GM23338 (cell line): ENCODE data around the gene WIPI1. TPM values are rescaled to one million over a fixed set of nuclear protein-coding genes. Genes with fewer than 3 reads are reported as not detected.

Experiments used
- ATAC-seq: fragments of 200-7000 bp; cut with Tn5 transposase; 3 replicates; pipeline ENCODE4 v1.9.1; 2020
- DNase-seq: peaks from one replicate; pipeline ENCODE4 v3.0.0-alpha.2; 2015; ENCODE audit warnings: low spot score
- H2AFZ ChIP-seq: fragments of 200-600 bp; sonication (generic); 2 replicates; pipeline ENCODE4 v1.8.0; 2016; ENCODE audit warnings: antibody characterized with exemption, mild to moderate bottlenecking, moderate library complexity
- H3F3A ChIP-seq: fragments of 200-600 bp; sonication (generic); replicated peaks from 2 replicates; pipeline ENCODE4 v1.8.0; 2017; ENCODE audit warnings: antibody characterized with exemption, mixed run types, low read depth
- H3K27ac ChIP-seq: fragments of 200-600 bp; sonication (generic); 2 replicates; pipeline ENCODE4 v1.6.1; 2016; ENCODE audit warnings: low read depth
- H3K27me3 ChIP-seq: fragments of 200-600 bp; sonication (generic); 2 replicates; pipeline ENCODE4 v1.8.0; 2016; ENCODE audit warnings: mild to moderate bottlenecking, mixed run types, moderate library complexity; ENCODE audit not compliant: insufficient read depth
- H3K36me3 ChIP-seq: fragments of 200-600 bp; sonication (generic); 2 replicates; pipeline ENCODE4 v1.8.0; 2016; ENCODE audit warnings: mild to moderate bottlenecking; ENCODE audit not compliant: insufficient read depth
- H3K4me1 ChIP-seq: fragments of 200-600 bp; sonication (generic); 2 replicates; pipeline ENCODE4 v1.8.0; 2016; ENCODE audit warnings: mild to moderate bottlenecking, moderate library complexity; ENCODE audit not compliant: insufficient read depth
- H3K4me2 ChIP-seq: fragments of 200-600 bp; sonication (generic); 2 replicates; pipeline ENCODE4 v1.7.1; 2017; ENCODE audit warnings: mixed run types
- H3K4me3 ChIP-seq: fragments of 200-600 bp; sonication (generic); 2 replicates; pipeline ENCODE4 v1.6.1; 2016; ENCODE audit warnings: mixed run types
- H3K79me2 ChIP-seq: fragments of 200-600 bp; sonication (generic); replicated peaks from 2 replicates; pipeline ENCODE4 v1.8.0; 2017; ENCODE audit warnings: mild to moderate bottlenecking; ENCODE audit not compliant: insufficient read depth
- H3K9me2 ChIP-seq: fragments of 200-600 bp; sonication (generic); 2 replicates; pipeline ENCODE4 v1.8.0; 2017; ENCODE audit not compliant: insufficient read depth
- H4K20me1 ChIP-seq: fragments of 200-600 bp; sonication (generic); replicated peaks from 2 replicates; pipeline ENCODE4 v1.8.0; 2017; ENCODE audit warnings: mild to moderate bottlenecking; ENCODE audit not compliant: insufficient read depth
- H3K27ac Mint-ChIP-seq: 2 replicates; pipeline ENCODE4 v1.8.0; 2020; ENCODE audit warnings: inconsistent platforms, mild to moderate bottlenecking, moderate library complexity, mixed read lengths
- H3K27me3 Mint-ChIP-seq: 3 replicates; pipeline ENCODE4 v1.8.0; 2022; ENCODE audit warnings: low read depth, mild to moderate bottlenecking, moderate library complexity, mixed read lengths, inconsistent platforms; ENCODE audit not compliant: insufficient read depth, poor library complexity
- H3K36me3 Mint-ChIP-seq: 3 replicates; pipeline ENCODE4 v1.8.0; 2021; ENCODE audit warnings: low read depth, mild to moderate bottlenecking, inconsistent platforms, moderate library complexity, mixed read lengths
- H3K4me1 Mint-ChIP-seq: 3 replicates; pipeline ENCODE4 v1.8.0; 2020; ENCODE audit warnings: mild to moderate bottlenecking, inconsistent platforms, mixed read lengths
- H3K4me3 Mint-ChIP-seq: 3 replicates; pipeline ENCODE4 v1.8.0; 2021; ENCODE audit warnings: moderate library complexity, mild to moderate bottlenecking, inconsistent platforms, mixed read lengths
- H3K9me3 Mint-ChIP-seq: 3 replicates; pipeline ENCODE4 v1.8.0; 2020; ENCODE audit warnings: moderate library complexity, mild to moderate bottlenecking, inconsistent platforms, mixed read lengths
- CREB1 ChIP-seq: fragments of 250-450 bp; sonication (Bioruptor Pico); IDR thresholded peaks from 2 replicates; pipeline ENCODE4 v1.5.0; 2020; ENCODE audit warnings: low read depth, mild to moderate bottlenecking, moderate library complexity
- CTCF ChIP-seq, 2 experiments: fragments of 200-600 bp in 1 of 2; sonication (generic) in 1 of 2; conservative IDR thresholded peaks; 2 replicates each; pipeline versions ENCODE4 v1.5.1 to v1.6.1; 2016 to 2017; ENCODE audit warnings: antibody characterized with exemption in 2 of 2, low read depth in 2 of 2, mild to moderate bottlenecking in 2 of 2, moderate library complexity in 1 of 2
- ETS1 ChIP-seq: IDR thresholded peaks from 2 replicates; pipeline ENCODE4 v1.6.1; 2016; ENCODE audit warnings: antibody characterized with exemption
- EZH2 ChIP-seq: fragments of 200-600 bp; sonication (generic); IDR thresholded peaks from one replicate; pipeline ENCODE4 v1.8.0; 2017; ENCODE audit warnings: antibody characterized with exemption, mild to moderate bottlenecking, low read depth; ENCODE audit not compliant: unreplicated experiment
- EZH2phosphoT487 ChIP-seq: fragments of 200-600 bp; sonication (generic); IDR thresholded peaks from one replicate; pipeline ENCODE4 v1.8.1; 2018; ENCODE audit warnings: antibody characterized with exemption; ENCODE audit not compliant: unreplicated experiment
- JUNB ChIP-seq: IDR thresholded peaks from one replicate; pipeline ENCODE4 v1.6.1; 2016; ENCODE audit warnings: antibody characterized with exemption; ENCODE audit not compliant: unreplicated experiment
- NANOG ChIP-seq: IDR thresholded peaks from 2 replicates; pipeline ENCODE4 v1.6.1; 2016; ENCODE audit warnings: antibody characterized with exemption, borderline replicate concordance
- POLR2AphosphoS5 ChIP-seq: IDR thresholded peaks from 2 replicates; pipeline ENCODE4 v1.6.1; 2016; ENCODE audit warnings: antibody characterized with exemption, low read depth
- REST ChIP-seq: IDR thresholded peaks from one replicate; pipeline ENCODE4 v1.6.1; 2018; ENCODE audit warnings: antibody characterized with exemption; ENCODE audit not compliant: unreplicated experiment
- STAT1 ChIP-seq: IDR thresholded peaks from one replicate; pipeline ENCODE4 v1.6.1; 2016; ENCODE audit warnings: antibody characterized with exemption; ENCODE audit not compliant: unreplicated experiment
- ZNF114 ChIP-seq: fragments of 250-450 bp; sonication (Bioruptor Pico); IDR thresholded peaks from 2 replicates; pipeline ENCODE4 v1.5.0; 2020; ENCODE audit warnings: mild to moderate bottlenecking, moderate library complexity
- ZNF331 ChIP-seq: fragments of 250-450 bp; sonication (Bioruptor Pico); IDR thresholded peaks from 2 replicates; pipeline ENCODE4 v1.5.0; 2020; ENCODE audit warnings: low read depth, mild to moderate bottlenecking, moderate library complexity
- ZNF462 ChIP-seq: fragments of 250-450 bp; sonication (Bioruptor Pico); IDR thresholded peaks from 2 replicates; pipeline ENCODE4 v1.5.0; 2020; ENCODE audit warnings: mild to moderate bottlenecking, moderate library complexity
- polyA plus RNA-seq: library from polyadenylated mRNA; unstranded; fragments of >200 nt; fragmentation: Nextera tagmentation; extraction: Ambion mirVana; gene quantifications from 2 replicates; pipeline ENCODE4 v1.2.1, GENCODE V29; 2016
- total RNA-seq: library from RNA; depleted of rRNA; stranded (reverse); fragments of >200 nt; shearing (Covaris generic); gene quantifications from 2 replicates; pipeline ENCODE4 v1.2.3, GENCODE V29; 2014

WIPI1 gene
- total and polyA plus RNA-seq, 2 experiments from 2014 or later = 24.1 to 29.3 TPM

- no peak overlapping the region for H2AFZ ChIP-seq
- H3K9me2 ChIP-seq = no peaks in the 10 kb centered on the region
- Mint-ChIP-seq H3K4me1 (peaks cover 10% of the 10 kb centered on the region), H3K27me3 (peaks cover 2% of the 10 kb centered on the region), H3K27ac (peak overlapping the region; percentile 44; the same call in 1 of the 2 replicates), H3K36me3 (peaks cover 2% of the 10 kb centered on the region; the same call in 1 of the 3 replicates), H3K4me3 (no peak overlapping the region), H3K9me3 (no peaks in the 10 kb centered on the region)
- no peaks in the 10 kb centered on the region for H3K27me3 ChIP-seq
- no peaks in the 10 kb centered on the region for H3F3A ChIP-seq
- H3K4me3 ChIP-seq = no peak overlapping the region
- no peaks in the 10 kb centered on the region for H3K36me3 ChIP-seq
- peak; percentile 35 for DNase-seq
- H3K79me2 ChIP-seq = no peaks in the 10 kb centered on the region
- H3K4me1 ChIP-seq = no peaks in the 10 kb centered on the region
- 0 out of 2 replicates have a peak overlapping the region, but pooled peaks have one; percentile 69 for H3K27ac ChIP-seq
- TF ChIP-seq ETS1 = no peak
- no peak for TF ChIP-seq EZH2
- TF ChIP-seq EZH2phosphoT487 = no peak
- no peak for TF ChIP-seq ZNF114 (CRISPR knock-in tag)
- TF ChIP-seq ZNF331 (CRISPR knock-in tag) = no peak
- TF ChIP-seq ZNF462 (CRISPR knock-in tag) = no peak
- no peak for TF ChIP-seq STAT1
- no peak for TF ChIP-seq CREB1 (CRISPR knock-in tag)
- TF ChIP-seq REST = no peak
- TF ChIP-seq POLR2AphosphoS5 = no peak
- no peak for TF ChIP-seq JUNB
- no peak for TF ChIP-seq NANOG
- TF ChIP-seq CTCF (conservative IDR thresholded peaks at IDR 0.05; ENCODE audit: low read depth in 2 of 2) = no peak
- no peaks in the 10 kb centered on the region for H4K20me1 ChIP-seq
- ATAC-seq = peak; percentile 29; the same call in 1 of the 3 replicates
- H3K4me2 ChIP-seq = no peak overlapping the region
These were observed 19.1 kb downstream of the WIPI1 start for GRCh38 chr17:68437979-68438822.
